ENCODE measurements around the gene C2CD4D.

DNA sequence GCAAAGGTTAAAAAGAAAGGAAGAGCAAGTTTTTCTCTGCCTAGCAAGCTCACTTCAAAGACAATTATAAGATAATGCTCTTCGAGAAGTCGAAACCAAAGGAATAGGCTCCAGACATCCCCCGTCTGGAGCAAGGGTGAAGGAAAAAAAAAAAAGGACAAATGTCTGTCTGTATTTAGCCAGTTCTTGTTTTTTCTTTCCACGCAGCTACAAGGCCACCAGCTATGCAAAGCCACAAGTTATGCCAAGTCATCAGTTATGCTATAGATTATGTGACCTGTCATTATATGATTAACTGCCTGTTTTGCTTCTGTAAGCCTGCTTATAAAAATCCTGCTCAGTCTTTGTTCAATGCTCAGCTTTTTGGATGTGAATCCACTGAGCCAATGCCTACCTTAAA is 16.3 kb upstream of the C2CD4D start:
- TF ChIP-seq, protein P1, sequence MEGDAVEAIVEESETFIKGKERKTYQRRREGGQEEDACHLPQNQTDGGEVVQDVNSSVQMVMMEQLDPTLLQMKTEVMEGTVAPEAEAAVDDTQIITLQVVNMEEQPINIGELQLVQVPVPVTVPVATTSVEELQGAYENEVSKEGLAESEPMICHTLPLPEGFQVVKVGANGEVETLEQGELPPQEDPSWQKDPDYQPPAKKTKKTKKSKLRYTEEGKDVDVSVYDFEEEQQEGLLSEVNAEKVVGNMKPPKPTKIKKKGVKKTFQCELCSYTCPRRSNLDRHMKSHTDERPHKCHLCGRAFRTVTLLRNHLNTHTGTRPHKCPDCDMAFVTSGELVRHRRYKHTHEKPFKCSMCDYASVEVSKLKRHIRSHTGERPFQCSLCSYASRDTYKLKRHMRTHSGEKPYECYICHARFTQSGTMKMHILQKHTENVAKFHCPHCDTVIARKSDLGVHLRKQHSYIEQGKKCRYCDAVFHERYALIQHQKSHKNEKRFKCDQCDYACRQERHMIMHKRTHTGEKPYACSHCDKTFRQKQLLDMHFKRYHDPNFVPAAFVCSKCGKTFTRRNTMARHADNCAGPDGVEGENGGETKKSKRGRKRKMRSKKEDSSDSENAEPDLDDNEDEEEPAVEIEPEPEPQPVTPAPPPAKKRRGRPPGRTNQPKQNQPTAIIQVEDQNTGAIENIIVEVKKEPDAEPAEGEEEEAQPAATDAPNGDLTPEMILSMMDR (IDR thresholded peaks at IDR 0.05; ENCODE audit: low read length): no peak
- no peak for TF ChIP-seq EZH2phosphoT487 (IDR thresholded peaks at IDR 0.05; ENCODE audit: low read length)

Measured in MM.1S (cell line).